Stimulated activated CD4-positive, alpha-beta T cell treated with anti-CD3 and anti-CD28 coated beads, Interleukin-4, amount 100 ng/mL, for 24 hours (primary cell): ENCODE data around the gene DSG4.

ENCODE experiments used
- DNase-seq: peaks from one replicate; pipeline ENCODE4 v3.0.0-alpha.2; 2020

DSG4 gene

GRCh38 chr18:31410716-31411483 lies 34.3 kb downstream of the DSG4 start:
- no peak for DNase-seq

DNA sequence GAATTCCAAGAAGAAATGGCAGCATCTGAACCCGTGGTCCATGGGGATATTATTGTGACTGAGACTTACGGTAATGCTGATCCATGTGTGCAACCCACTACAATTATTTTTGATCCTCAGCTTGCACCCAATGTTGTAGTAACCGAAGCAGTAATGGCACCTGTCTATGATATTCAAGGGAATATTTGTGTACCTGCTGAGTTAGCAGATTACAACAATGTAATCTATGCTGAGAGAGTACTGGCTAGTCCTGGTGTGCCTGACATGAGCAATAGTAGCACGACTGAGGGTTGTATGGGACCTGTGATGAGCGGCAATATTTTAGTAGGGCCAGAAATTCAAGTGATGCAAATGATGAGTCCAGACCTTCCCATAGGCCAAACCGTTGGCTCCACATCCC lies 36.6 kb downstream of the DSG4 start:
- DNase-seq = no peak

- DNase-seq = no peak
These were observed 41.3 kb downstream of the DSG4 start for GRCh38 chr18:31417850-31418249.

GRCh38 chr18:31419457-31419932 lies 42.9 kb downstream of the DSG4 start:
- DNase-seq = no peak

DNA sequence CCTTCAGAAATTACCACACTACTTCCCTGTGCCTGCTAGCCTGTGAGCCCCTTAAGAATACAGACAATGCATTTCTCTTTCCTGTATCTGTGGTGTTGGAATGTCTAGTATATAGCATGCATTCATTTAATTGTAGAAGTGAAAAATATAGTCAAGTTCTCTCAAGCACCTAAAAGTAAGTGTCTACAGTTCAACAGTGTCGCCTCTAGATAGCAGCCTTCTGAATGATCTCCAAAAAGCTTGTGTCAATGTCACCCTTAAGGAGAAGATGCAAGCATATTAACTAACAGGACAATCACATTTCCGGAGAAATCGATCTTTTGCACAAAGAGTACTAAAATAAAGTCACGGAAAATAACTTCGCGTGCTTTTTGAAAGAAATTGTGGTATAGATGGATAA lies 43.5 kb downstream of the DSG4 start:
- DNase-seq = no peak

GRCh38 chr18:31420524-31420923 lies 43.9 kb downstream of the DSG4 start:
- DNase-seq = no peak

DNA sequence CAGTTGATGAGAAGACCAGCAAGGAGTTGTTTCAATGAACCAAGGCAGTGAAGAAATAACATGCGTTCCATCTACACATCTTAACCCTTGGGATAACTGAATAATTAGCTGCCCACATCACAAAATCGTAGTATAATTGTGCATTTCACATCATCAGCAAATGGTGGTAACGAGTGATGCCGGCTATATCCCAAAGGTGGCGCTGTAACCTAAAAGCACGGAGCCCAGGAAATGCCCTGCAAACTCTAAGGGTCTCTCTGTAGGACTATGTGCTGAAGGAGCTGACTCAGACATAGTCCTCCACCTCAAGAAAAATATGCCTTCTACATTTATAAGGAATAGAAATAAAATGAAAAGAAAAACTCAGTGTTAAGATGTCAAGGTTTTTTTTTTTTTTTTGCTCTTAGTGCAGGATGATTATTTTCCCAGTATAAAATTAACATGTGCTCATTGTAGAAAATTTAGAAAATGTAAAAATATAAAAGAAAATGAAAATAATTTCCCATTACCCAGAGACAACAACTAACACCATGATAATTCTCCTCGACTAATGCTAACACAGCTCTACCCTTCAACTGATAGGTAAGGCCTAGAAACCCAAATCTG lies 47.9 kb downstream of the DSG4 start:
- DNase-seq = no peak

- no peak for DNase-seq
These were observed 49.4 kb downstream of the DSG4 start for GRCh38 chr18:31426021-31426420.

- no peak for DNase-seq
These were observed 50.4 kb downstream of the DSG4 start for GRCh38 chr18:31426871-31427406.

DNA sequence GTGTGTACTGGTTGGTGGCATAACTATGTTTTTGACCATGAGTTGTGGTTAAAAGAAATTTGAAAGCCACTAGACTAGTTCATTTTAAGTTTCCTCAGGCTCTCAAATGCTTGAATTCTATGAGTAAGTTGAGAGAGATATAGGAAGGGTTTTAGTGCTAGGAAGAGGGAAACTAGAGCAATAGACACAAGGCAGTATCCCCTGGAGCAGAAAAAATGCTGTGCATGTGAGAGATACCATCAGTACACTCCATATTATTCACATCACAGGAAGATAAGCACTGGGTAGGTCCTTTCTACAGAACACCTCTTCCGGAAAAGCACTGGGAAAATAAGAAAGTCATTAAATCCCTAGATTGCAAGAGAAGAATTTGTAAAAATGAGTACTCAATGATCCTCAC lies 51.6 kb downstream of the DSG4 start:
- no peak for DNase-seq

DNA sequence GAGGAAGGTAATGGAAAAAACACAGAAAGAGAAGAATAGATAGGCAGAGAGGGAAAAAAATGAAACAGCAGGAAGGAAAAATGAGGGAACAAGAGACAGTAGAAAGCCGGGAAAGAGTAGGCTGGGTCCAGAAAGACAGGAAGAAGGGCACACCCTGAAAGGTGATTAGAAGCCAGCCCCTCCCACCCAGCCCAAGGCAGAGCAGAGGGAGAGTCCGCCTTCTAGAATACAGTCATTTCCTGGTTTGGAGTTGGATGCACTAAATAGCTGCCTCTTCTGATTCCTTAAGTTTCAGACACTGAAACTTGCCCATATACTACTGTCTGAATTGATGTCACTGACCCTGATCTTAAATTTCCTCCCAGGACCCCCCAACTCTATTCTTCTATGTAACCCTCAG lies 53.0 kb downstream of the DSG4 start:
- no peak for DNase-seq

DNA sequence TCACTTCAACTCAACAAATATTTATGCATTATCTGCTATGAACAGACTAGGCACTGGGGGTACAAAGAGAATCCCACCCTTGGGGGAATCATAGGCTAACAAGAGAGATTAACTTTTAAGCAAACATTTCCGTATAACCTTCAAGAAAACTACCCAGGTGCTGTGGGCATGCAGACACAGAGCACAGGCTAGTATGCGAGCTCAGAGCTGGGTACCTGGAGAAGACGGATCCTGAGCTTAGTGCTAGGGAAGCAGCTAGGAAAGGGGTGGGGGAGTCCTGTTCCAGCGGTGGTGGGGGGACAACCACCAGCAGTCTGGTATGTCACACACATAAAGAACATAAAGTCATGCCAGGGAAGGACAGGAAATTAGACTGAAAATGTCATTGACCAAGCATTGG lies 53.5 kb downstream of the DSG4 start:
- DNase-seq = no peak

GRCh38 chr18:31430554-31430953 lies 54.0 kb downstream of the DSG4 start:
- DNase-seq = no peak

DNA sequence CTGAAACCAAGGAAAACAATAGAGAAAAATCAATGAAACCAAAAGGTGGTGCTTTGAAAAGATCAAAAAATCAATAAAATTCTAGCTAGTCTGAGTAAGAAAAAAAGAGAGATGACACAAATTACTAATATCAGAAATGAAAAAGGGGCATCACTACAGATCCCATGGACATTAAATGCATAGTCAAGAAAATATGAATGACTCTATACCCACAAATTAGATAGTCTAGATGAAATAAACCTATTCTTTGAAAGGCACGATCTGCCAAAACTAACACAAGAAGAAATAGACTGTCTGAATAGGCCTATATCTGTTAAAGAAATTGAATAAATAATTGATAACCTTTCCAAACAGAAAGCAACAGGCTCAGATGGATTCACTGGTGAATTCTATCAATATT lies 55.7 kb downstream of the DSG4 start:
- no peak for DNase-seq

DNA sequence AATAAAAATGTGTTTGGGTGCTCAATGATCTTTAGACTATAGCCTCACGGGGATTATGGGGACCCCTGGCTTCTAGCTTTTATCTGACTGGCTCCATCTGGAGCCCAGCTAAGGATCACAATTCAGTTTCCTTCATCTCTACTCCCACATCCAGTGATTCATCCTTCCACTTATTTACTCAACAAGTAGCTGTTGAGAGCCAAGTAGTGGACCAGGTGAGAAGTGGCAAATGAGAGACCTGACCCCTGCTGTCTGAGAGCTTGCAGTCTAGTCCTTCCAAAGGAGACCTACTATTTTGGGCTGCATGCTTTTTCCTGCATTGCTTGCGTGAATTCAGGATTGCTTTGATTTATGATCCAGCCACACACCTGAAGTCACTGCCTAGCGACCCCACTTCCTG lies 60.2 kb downstream of the DSG4 start:
- no peak for DNase-seq

GRCh38 chr18:31438402-31438801 lies 61.8 kb downstream of the DSG4 start:
- DNase-seq = no peak

- DNase-seq = no peak
These were observed 63.3 kb downstream of the DSG4 start for GRCh38 chr18:31439807-31440325.

DNA sequence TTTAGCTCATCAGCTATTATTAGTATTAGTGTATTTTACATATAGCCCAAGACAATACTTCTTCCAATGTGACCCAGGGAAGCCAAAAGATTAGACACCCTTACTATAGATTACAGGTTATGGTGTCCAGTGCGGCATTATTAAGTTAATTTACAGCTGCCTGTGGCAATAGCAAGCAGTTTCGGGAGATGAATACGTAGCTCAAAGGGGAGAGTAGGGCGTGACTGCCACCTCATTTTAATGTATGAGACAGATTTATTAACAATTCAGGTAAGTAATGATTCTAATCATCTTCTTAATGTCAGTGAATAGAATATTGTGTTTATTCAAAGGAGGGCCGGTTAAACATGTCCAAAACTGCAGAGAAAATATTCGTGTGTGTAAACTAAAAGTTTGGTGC lies 64.2 kb downstream of the DSG4 start:
- no peak for DNase-seq

GRCh38 chr18:31441493-31441892 lies 64.9 kb downstream of the DSG4 start:
- DNase-seq = no peak

- no peak for DNase-seq
These were observed 67.6 kb downstream of the DSG4 start for GRCh38 chr18:31444142-31444541.

- no peak for DNase-seq
These were observed 69.3 kb downstream of the DSG4 start for GRCh38 chr18:31445908-31446307.

GRCh38 chr18:31446854-31447253 lies 70.3 kb downstream of the DSG4 start:
- DNase-seq = no peak

- no peak for DNase-seq
These were observed 71.1 kb downstream of the DSG4 start, which contains the start of gene DSG3 for GRCh38 chr18:31447530-31448191. Gene DSG3 (plus strand): TSS chr18:31447741. CDS start chr18:31447878, 137 bp downstream.

GRCh38 chr18:31450409-31450808 lies 73.8 kb downstream of the DSG4 start:
- DNase-seq = no peak
